SU-DHL-6 (cell line): ENCODE results near the gene ATCAY.
"Not testable (repeated sequence)": the region's sequence is repeated elsewhere in the genome, so short reads cannot be mapped to it uniquely, and the experiment has no call there.

Experiments used
- H2AFZ ChIP-seq: fragments of 200-600 bp; sonication (generic); 2 replicates; pipeline ENCODE4 v1.6.1; 2014; ENCODE audit warnings: low read depth, mild to moderate bottlenecking, moderate library complexity, mixed read lengths, antibody characterized with exemption, low read length; ENCODE audit not compliant: severe bottlenecking
- H3F3A ChIP-seq: fragments of 200-600 bp; shearing (Covaris generic); 2 replicates; pipeline ENCODE4 v1.6.0; 2016; ENCODE audit warnings: antibody characterized with exemption, mild to moderate bottlenecking; ENCODE audit not compliant: insufficient read depth
- H3K27ac ChIP-seq: fragments of 200-600 bp; sonication (generic); 2 replicates; pipeline ENCODE4 v1.5.1; 2016; ENCODE audit warnings: low read depth, mild to moderate bottlenecking, low read length, moderate library complexity, mixed read lengths
- H3K27me3 ChIP-seq: fragments of 200-600 bp; sonication (generic), shearing (Covaris generic); 2 replicates; pipeline ENCODE4 v1.6.0; 2014; ENCODE audit warnings: mild to moderate bottlenecking, low read length
- H3K36me3 ChIP-seq: fragments of 200-600 bp; sonication (generic); 2 replicates; pipeline ENCODE4 v1.6.1; 2014; ENCODE audit warnings: mild to moderate bottlenecking, low read length, mixed read lengths
- H3K4me2 ChIP-seq: fragments of 300-600, 200-600 bp; shearing (Covaris generic), sonication (generic); 2 replicates; pipeline ENCODE4 v1.6.0; 2014; ENCODE audit warnings: low read length, low read depth, mild to moderate bottlenecking; ENCODE audit not compliant: poor library complexity, severe bottlenecking
- H3K4me3 ChIP-seq: fragments of 200-600 bp; sonication (generic); 2 replicates; pipeline ENCODE4 v1.5.1; 2014; ENCODE audit warnings: antibody characterized with exemption, low read length, mild to moderate bottlenecking, mixed read lengths; ENCODE audit not compliant: insufficient read depth, poor library complexity, severe bottlenecking
- H3K79me2 ChIP-seq: fragments of 200-600 bp; sonication (generic); 2 replicates; pipeline ENCODE4 v1.6.1; 2014; ENCODE audit warnings: mild to moderate bottlenecking, low read length, moderate library complexity; ENCODE audit not compliant: insufficient read depth
- H3K9ac ChIP-seq: fragments of 200-600 bp; sonication (generic); 2 replicates; pipeline ENCODE4 v1.7.0; 2014; ENCODE audit warnings: mild to moderate bottlenecking, low read length
- H3K9me2 ChIP-seq: fragments of 200-600 bp; sonication (generic); replicated peaks from 2 replicates; pipeline ENCODE4 v1.6.1; 2014; ENCODE audit warnings: low read length; ENCODE audit not compliant: insufficient read depth
- H3K9me3 ChIP-seq: fragments of 200-600 bp; sonication (generic); 2 replicates; pipeline ENCODE4 v1.6.1; 2014; ENCODE audit warnings: low read length, mixed read lengths; ENCODE audit not compliant: insufficient read depth
- H4K20me1 ChIP-seq: fragments of 200-600 bp; sonication (generic); 2 replicates; pipeline ENCODE4 v1.6.1; 2014; ENCODE audit warnings: low read depth, mild to moderate bottlenecking, antibody characterized with exemption, low read length, moderate library complexity, mixed read lengths
- EZH2phosphoT487 ChIP-seq: fragments of 200-600 bp; sonication (generic), shearing (Covaris generic); conservative IDR thresholded peaks from 2 replicates; pipeline ENCODE4 v1.6.1; 2018; ENCODE audit warnings: mild to moderate bottlenecking, antibody characterized with exemption, low read length, moderate library complexity, mixed read lengths
- TF ChIP-seq, protein P1 (sequence below): fragments of 200-600 bp; sonication (generic); IDR thresholded peaks from one replicate; pipeline ENCODE4 v1.5.1; 2017; ENCODE audit warnings: antibody characterized with exemption, mild to moderate bottlenecking, low read length, moderate library complexity; ENCODE audit not compliant: insufficient read depth, poor library complexity, severe bottlenecking

The ATCAY gene

DNA sequence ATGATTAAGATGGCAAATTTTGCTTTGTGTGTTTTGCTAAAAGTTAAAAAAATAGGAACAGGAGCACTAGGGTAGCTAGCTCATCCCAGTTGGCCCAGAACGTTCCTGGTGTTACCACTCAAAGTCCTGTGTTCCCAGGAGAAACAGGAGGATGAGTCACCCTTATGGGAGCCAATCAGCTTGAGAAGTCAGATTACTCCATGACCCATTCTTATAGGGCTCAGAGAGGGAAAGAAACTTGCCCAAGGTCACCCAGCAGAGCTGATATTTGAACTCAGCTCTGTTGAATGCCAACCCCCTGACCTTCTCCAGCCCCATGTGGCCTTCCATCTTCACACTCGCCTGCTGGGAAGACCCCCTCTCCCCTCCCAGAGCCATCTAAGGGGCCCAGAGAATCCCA is 65.4 kb downstream of the ATCAY start:
- Histone ChIP-seq H3K4me2 (no peak overlapping the region), H3F3A (no peaks in the 10 kb centered on the region), H3K9ac (no peak overlapping the region), H3K4me3 (no peak overlapping the region), H3K27me3 (no peaks in the 10 kb centered on the region), H3K79me2 (no peaks in the 10 kb centered on the region), H3K36me3 (no peaks in the 10 kb centered on the region), H3K9me2 (no peaks in the 10 kb centered on the region), H2AFZ (no peak overlapping the region), H3K27ac (no peak overlapping the region), H4K20me1 (no peaks in the 10 kb centered on the region), H3K9me3 (no peaks in the 10 kb centered on the region)
- TF ChIP-seq, protein P1, sequence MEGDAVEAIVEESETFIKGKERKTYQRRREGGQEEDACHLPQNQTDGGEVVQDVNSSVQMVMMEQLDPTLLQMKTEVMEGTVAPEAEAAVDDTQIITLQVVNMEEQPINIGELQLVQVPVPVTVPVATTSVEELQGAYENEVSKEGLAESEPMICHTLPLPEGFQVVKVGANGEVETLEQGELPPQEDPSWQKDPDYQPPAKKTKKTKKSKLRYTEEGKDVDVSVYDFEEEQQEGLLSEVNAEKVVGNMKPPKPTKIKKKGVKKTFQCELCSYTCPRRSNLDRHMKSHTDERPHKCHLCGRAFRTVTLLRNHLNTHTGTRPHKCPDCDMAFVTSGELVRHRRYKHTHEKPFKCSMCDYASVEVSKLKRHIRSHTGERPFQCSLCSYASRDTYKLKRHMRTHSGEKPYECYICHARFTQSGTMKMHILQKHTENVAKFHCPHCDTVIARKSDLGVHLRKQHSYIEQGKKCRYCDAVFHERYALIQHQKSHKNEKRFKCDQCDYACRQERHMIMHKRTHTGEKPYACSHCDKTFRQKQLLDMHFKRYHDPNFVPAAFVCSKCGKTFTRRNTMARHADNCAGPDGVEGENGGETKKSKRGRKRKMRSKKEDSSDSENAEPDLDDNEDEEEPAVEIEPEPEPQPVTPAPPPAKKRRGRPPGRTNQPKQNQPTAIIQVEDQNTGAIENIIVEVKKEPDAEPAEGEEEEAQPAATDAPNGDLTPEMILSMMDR, result no peak
- TF ChIP-seq EZH2phosphoT487, result no peak

DNA sequence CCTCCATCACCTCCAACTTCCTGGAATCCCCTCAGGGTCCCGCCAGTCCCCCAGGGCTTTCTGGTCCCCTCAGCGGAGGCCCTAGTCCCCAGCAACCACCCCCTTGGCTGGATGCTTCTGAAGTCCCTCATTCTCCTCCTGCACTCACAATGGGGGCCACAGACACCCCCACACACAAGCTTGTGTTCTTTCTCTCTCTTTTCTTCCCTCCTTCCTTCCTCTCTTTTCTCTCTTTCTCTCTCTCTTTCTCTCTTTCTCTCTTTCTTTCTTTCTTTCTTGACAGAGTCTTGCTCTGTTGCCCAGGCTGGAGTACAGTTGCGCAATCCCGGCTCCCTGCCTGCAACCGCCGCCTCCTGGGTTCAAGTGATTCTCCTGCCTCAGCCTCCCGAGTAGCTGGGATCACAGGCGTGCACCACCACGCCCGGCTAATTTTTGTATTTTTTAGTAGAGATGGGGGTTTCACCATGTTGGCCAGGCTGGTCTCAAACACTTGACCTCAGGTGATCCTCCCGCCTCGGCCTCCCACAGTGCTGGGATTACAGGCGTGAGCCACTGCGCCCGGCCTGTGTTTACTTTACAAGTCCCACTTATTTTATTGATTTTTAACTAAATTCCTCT is 66.9 kb downstream of the ATCAY start:
- not testable (repeated sequence) for H3K27me3 ChIP-seq, H3K79me2 ChIP-seq, H3K4me2 ChIP-seq, H3K9ac ChIP-seq, H3K9me2 ChIP-seq, H3K36me3 ChIP-seq, H3K27ac ChIP-seq, H3K9me3 ChIP-seq, H4K20me1 ChIP-seq, H2AFZ ChIP-seq, H3K4me3 ChIP-seq, H3F3A ChIP-seq

DNA sequence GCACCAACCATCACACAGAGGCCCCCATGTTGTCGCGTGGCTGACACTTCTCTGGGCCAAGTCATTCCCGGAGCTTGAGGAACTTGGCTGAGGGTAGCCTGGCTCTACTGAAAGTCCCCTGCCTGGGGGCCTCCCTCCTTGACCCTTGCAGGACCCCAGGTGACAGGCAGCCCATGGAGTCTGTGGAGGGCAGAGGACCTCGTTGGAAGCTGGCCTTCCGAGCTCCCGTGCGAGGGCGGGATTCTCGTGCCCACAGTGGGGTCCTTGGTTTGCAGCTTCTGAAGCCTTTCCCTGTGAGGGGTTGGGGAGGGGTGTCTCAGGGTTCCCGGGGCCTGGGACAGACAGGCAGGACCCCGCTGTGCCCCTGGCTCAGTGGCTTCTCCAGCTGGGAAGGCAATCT is 68.8 kb downstream of the ATCAY start:
- Histone ChIP-seq H3K36me3 (no peaks in the 10 kb centered on the region), H3K27ac (no peak overlapping the region), H3K9me2 (no peaks in the 10 kb centered on the region), H2AFZ (no peak overlapping the region), H3K4me3 (no peak overlapping the region), H3K9ac (no peak overlapping the region), H3K9me3 (no peaks in the 10 kb centered on the region), H3K4me2 (no peak overlapping the region), H3K79me2 (no peaks in the 10 kb centered on the region), H3F3A (no peaks in the 10 kb centered on the region), H3K27me3 (no peaks in the 10 kb centered on the region), H4K20me1 (no peaks in the 10 kb centered on the region)
- no peak for TF ChIP-seq EZH2phosphoT487
- TF ChIP-seq, protein P1, result no peak

DNA sequence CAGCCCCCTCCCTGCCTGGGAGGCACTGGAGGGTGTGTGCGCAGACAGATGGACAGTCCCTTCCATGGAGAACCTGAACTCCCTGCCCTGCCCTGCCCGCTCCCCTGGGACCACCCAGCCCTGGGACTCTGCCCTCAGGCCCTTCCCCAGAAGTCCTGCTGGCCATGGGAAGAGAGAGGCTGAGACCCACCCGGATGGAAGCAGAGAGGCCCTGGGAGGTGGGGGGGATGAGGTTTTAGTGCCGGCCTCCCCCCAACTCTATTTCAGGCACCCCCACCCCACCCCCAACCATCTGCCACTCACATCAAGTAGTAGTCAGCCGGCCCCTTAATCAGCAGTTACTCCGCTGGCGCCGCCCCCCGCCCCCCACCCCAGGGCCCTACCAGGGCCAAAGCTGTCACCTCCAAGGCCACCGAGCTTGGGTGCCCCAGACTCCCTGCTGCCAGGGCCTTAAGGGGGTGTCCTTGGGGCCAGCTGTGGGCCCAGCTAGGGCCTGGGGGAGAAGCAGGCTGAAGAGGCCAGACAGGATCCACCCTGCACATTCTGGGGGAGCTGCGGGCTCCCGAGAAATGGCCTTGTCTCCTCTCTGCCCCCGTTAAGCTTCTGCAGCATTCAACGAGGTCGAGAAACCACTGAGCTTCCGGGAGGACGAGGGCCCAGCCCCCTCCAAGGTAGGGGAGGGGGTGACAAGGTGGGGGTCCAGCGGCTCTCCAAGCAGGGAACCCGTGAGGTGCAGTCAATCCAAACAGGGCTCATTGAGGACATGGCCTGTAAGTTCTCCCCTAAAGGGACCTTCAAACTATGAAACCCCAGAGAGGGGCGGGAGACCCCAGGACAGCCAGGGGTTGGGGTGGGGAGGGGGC is 69.7 kb downstream of the ATCAY start:
- no peaks in the 10 kb centered on the region for H4K20me1 ChIP-seq
- no peak overlapping the region for H2AFZ ChIP-seq
- H3K4me2 ChIP-seq, result no peak overlapping the region
- no peaks in the 10 kb centered on the region for H3K9me3 ChIP-seq
- TF ChIP-seq, protein P1, result no peak
- TF ChIP-seq EZH2phosphoT487, result no peak
- no peak overlapping the region for H3K27ac ChIP-seq
- no peaks in the 10 kb centered on the region for H3K36me3 ChIP-seq
- H3K79me2 ChIP-seq, result no peaks in the 10 kb centered on the region
- H3K27me3 ChIP-seq, result no peaks in the 10 kb centered on the region
- H3K9me2 ChIP-seq, result no peaks in the 10 kb centered on the region
- H3K9ac ChIP-seq, result no peak overlapping the region
- H3F3A ChIP-seq, result no peaks in the 10 kb centered on the region
- no peak overlapping the region for H3K4me3 ChIP-seq
